Tibial nerve (tissue), 4 donors: ENCODE data around the gene MTCL1. TPM values are rescaled to one million over a fixed set of nuclear protein-coding genes. Genes with fewer than 3 reads are reported as not detected.

ENCODE experiments used
- DNase-seq, 2 donors: peaks; one replicate each; pipeline ENCODE4 v3.0.0-alpha.2; 2019; ENCODE audit warnings: low spot score in 2 of 2
- H3K27ac ChIP-seq, 4 donors: fragments of 200-600 bp; sonication (generic) in 3 of 4; one replicate each; pipeline ENCODE4 v1.5.1; 2017 to 2019; ENCODE audit warnings: mild to moderate bottlenecking in 1 of 4
- H3K27me3 ChIP-seq, 2 donors: fragments of 200-600 bp; sonication (generic) in 1 of 2; one replicate each; pipeline versions ENCODE4 v1.5.1 to v1.6.0; 2017 to 2019
- H3K36me3 ChIP-seq, 3 donors: fragments of 200-600 bp; sonication (generic); one replicate each; pipeline ENCODE4 v1.5.1; 2018 to 2019
- H3K4me1 ChIP-seq, 4 donors: fragments of 200-600 bp; sonication (generic) in 3 of 4; one replicate each; pipeline ENCODE4 v1.5.1; 2017 to 2019
- H3K4me3 ChIP-seq, 4 donors: fragments of 200-600 bp; sonication (generic) in 3 of 4; one replicate each; pipeline ENCODE4 v1.5.1; 2017 to 2019; ENCODE audit warnings: mild to moderate bottlenecking in 1 of 4, moderate library complexity in 1 of 4
- H3K9me3 ChIP-seq, 4 donors: fragments of 200-600 bp; sonication (generic) in 3 of 4; one replicate each; pipeline ENCODE4 v1.5.1; 2017 to 2019
- EP300 ChIP-seq, 2 donors: sonication (generic); formaldehyde crosslinking; IDR thresholded peaks; one replicate each; pipeline ENCODE4 v1.6.1; 2017; ENCODE audit warnings: antibody characterized with exemption in 2 of 2, mild to moderate bottlenecking in 1 of 2
- POLR2A ChIP-seq, 2 donors: fragments of 450-650 bp; IDR thresholded peaks; one replicate each; pipeline ENCODE4 v1.6.1; 2017; ENCODE audit warnings: antibody characterized with exemption in 2 of 2, mild to moderate bottlenecking in 2 of 2, moderate library complexity in 2 of 2
- WGBS, 2 donors: methylation state at CpG; one replicate each; pipeline ENCODE4 v1.1.5; 2018; 5-methylcytosine and 5-hydroxymethylcytosine counted together
- total RNA-seq, 4 donors: library from RNA; depleted of rRNA; stranded (reverse); fragments of >200 nt; gene quantifications; one replicate each; pipeline ENCODE4 v1.1.0, GENCODE V29; 2016
- TF ChIP-seq, protein P1 (sequence below), 5 experiments: fragments of 200-600 bp in 3 of 5; fragments of 450-650 bp in 2 of 5; sonication (generic) in 3 of 5; IDR thresholded peaks; one replicate each; pipeline ENCODE4 v1.5.1; 2016 to 2019; ENCODE audit warnings: antibody characterized with exemption in 5 of 5, mild to moderate bottlenecking in 3 of 5, moderate library complexity in 2 of 5

MTCL1 gene
- total RNA-seq, 4 donors from 2014 or later, result 4.6 to 18.3 (median 5.3) TPM

DNA sequence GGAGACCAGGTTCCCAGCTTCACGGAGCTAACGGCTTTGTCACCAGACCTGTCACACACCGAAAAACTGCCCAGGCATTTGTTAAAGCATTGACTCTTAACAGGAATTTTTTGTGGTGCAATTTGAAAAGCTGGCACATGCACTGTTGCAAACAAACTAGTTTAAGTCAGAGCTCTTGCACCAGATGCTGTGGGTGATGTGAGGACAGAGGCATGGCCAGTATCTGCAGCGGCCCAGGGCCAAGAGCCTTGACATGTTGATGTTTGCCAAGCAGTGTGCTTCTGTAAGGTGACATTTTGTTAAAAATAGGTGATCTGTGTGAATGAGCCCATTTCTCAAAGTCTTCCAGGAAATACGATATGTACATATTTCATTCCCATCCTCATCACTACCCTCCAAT lies 142.5 kb downstream of the MTCL1 start:
- no peaks in the 10 kb centered on the region for H3K4me1 ChIP-seq
- H3K4me3 ChIP-seq, result no peak overlapping the region
- no peaks in the 10 kb centered on the region for H3K36me3 ChIP-seq
- no peak for TF ChIP-seq POLR2A (IDR thresholded peaks at IDR 0.05)
- TF ChIP-seq, protein P1, sequence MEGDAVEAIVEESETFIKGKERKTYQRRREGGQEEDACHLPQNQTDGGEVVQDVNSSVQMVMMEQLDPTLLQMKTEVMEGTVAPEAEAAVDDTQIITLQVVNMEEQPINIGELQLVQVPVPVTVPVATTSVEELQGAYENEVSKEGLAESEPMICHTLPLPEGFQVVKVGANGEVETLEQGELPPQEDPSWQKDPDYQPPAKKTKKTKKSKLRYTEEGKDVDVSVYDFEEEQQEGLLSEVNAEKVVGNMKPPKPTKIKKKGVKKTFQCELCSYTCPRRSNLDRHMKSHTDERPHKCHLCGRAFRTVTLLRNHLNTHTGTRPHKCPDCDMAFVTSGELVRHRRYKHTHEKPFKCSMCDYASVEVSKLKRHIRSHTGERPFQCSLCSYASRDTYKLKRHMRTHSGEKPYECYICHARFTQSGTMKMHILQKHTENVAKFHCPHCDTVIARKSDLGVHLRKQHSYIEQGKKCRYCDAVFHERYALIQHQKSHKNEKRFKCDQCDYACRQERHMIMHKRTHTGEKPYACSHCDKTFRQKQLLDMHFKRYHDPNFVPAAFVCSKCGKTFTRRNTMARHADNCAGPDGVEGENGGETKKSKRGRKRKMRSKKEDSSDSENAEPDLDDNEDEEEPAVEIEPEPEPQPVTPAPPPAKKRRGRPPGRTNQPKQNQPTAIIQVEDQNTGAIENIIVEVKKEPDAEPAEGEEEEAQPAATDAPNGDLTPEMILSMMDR (IDR thresholded peaks at IDR 0.05), result no peak
- H3K9me3 ChIP-seq, result peaks cover 0 to 6% (median 0%) of the 10 kb centered on the region in 4 donors
- WGBS, 2 donors, result 77 to 90% methylated on average over 5 of the region's 5 CpGs
- no peak for DNase-seq
- no peak overlapping the region for H3K27ac ChIP-seq
- no peaks in the 10 kb centered on the region for H3K27me3 ChIP-seq

DNA sequence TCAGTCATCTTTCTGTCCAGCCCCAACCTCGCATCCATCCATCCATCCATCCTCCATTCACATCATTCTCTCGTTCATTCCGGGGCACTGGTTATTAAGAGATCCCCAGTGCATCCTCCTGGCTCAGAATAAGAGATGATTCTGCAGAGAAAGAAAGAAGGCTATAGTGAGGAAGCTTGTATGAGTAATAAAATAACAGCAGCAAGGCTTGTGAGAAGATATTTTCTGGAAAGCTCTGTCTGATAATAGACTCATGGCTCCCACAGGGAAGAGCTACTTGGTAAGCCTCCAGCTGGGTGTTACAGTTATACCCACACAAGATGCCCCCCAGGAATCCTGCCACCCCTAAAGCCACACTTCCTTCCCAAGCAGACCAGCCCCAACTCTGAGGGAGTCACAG lies 143.2 kb downstream of the MTCL1 start:
- no peak for DNase-seq
- TF ChIP-seq EP300 (IDR thresholded peaks at IDR 0.05), result no peak
- TF ChIP-seq, protein P1 (IDR thresholded peaks at IDR 0.05), result no peak
- no peak for TF ChIP-seq POLR2A (IDR thresholded peaks at IDR 0.05)
- Histone ChIP-seq H3K27me3 (no peaks in the 10 kb centered on the region), H3K36me3 (no peaks in the 10 kb centered on the region), H3K4me3 (no peak overlapping the region), H3K4me1 (no peaks in the 10 kb centered on the region), H3K27ac (no peak overlapping the region), H3K9me3 (peaks cover 0 to 6% (median 0%) of the 10 kb centered on the region in 4 donors)
- 67 to 71% methylated on average over 3 of the region's 3 CpGs for WGBS, 2 donors

DNA sequence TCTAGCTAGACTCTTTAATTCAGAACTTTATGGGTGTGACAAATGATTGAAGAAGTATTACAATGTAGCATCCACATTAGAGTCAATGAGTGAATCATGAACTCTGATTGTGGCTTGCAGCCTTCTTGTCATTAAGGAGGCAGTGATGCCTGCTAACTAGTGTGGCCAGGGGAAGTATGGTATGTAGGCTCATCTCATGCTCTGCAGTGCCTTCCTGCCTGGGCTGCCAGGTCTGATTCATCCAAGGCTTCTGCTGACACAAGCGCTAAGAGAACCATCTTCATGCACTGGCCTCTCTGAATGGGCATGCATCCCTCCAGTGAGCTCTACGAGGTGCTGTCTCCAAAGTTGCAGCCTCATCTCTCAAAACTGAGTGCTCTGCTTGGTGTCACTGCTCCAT lies 144.3 kb downstream of the MTCL1 start:
- H3K27me3 ChIP-seq, result no peaks in the 10 kb centered on the region
- DNase-seq, result no peak
- 95 to 100% methylated on average over 2 of the region's 2 CpGs for WGBS, 2 donors
- peaks cover 0 to 6% (median 0%) of the 10 kb centered on the region in 4 donors for H3K9me3 ChIP-seq
- H3K27ac ChIP-seq, result no peak overlapping the region
- no peaks in the 10 kb centered on the region for H3K36me3 ChIP-seq
- H3K4me1 ChIP-seq, result no peaks in the 10 kb centered on the region
- H3K4me3 ChIP-seq, result no peak overlapping the region
- TF ChIP-seq, protein P1 (IDR thresholded peaks at IDR 0.05), result no peak
- TF ChIP-seq POLR2A (IDR thresholded peaks at IDR 0.05) (no peak), EP300 (IDR thresholded peaks at IDR 0.05) (no peak)

DNA sequence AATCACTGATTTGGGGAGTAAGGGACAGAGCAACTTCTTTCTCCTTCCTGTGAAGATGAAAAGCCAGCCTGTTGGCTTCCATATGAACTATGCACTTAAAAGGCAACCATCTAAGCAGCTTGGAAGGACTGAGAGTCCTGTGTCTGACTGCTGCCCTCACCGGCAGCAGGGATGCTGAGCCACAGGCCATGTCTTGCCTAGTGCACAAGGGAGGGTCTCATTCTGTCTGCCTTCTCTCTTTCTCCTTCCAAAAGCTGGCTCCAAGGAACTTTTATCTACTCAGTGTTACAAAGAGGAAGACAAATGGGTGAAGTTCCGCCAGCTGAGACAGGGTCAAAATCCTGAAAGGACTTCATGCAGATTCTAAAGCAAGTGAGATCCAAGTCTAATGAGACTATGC lies 146.3 kb downstream of the MTCL1 start:
- no peak overlapping the region for H3K4me3 ChIP-seq
- H3K27me3 ChIP-seq, result no peaks in the 10 kb centered on the region
- 51 to 69% methylated on average over 2 of the region's 2 CpGs for WGBS, 2 donors
- TF ChIP-seq POLR2A (IDR thresholded peaks at IDR 0.05) (no peak), EP300 (IDR thresholded peaks at IDR 0.05) (no peak)
- TF ChIP-seq, protein P1 (IDR thresholded peaks at IDR 0.05), result no peak
- peaks cover 0 to 11% (median 0%) of the 10 kb centered on the region in 4 donors for H3K4me1 ChIP-seq
- peaks cover 0 to 6% (median 0%) of the 10 kb centered on the region in 4 donors for H3K9me3 ChIP-seq
- DNase-seq, result no peak
- H3K27ac ChIP-seq, result no peak overlapping the region
- no peaks in the 10 kb centered on the region for H3K36me3 ChIP-seq

DNA sequence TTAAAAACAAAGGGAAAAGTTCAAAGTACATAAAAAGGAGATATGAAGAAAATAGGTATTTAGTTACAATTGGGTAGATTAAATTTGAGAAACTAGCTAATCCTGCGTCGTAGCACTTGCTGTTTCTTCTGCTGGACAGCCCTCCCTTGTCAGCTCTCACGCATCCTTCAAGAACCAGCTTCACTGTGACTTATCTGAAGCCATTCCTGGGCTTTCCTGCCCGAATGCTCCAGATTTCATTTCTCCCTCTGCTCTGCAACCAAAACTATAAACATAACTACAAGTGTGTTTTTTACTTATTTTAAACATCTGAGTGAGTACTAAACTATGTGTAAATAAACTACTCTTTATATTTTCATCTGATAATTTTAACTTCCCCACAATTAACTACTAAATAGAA lies 149.2 kb downstream of the MTCL1 start:
- Histone ChIP-seq H3K4me1 (peaks cover 0 to 11% (median 0%) of the 10 kb centered on the region in 4 donors), H3K4me3 (no peak overlapping the region), H3K27ac (no peak overlapping the region), H3K36me3 (no peaks in the 10 kb centered on the region), H3K9me3 (peaks cover 0 to 6% (median 0%) of the 10 kb centered on the region in 4 donors), H3K27me3 (no peaks in the 10 kb centered on the region)
- 30 to 34% methylated on average over 4 of the region's 4 CpGs for WGBS, 2 donors
- TF ChIP-seq, protein P1 (IDR thresholded peaks at IDR 0.05), result no peak
- TF ChIP-seq EP300 (IDR thresholded peaks at IDR 0.05) (no peak), POLR2A (IDR thresholded peaks at IDR 0.05) (no peak)
- no peak for DNase-seq
